Activated naive CD4-positive, alpha-beta T cell (primary cell): ENCODE measurements around the gene NOTCH1.

Source experiments
- DNase-seq, 4 experiments: peaks; one replicate each; lab custom pipeline; 2025; lab: John Stamatoyannopoulos, UW

NOTCH1 gene

DNA sequence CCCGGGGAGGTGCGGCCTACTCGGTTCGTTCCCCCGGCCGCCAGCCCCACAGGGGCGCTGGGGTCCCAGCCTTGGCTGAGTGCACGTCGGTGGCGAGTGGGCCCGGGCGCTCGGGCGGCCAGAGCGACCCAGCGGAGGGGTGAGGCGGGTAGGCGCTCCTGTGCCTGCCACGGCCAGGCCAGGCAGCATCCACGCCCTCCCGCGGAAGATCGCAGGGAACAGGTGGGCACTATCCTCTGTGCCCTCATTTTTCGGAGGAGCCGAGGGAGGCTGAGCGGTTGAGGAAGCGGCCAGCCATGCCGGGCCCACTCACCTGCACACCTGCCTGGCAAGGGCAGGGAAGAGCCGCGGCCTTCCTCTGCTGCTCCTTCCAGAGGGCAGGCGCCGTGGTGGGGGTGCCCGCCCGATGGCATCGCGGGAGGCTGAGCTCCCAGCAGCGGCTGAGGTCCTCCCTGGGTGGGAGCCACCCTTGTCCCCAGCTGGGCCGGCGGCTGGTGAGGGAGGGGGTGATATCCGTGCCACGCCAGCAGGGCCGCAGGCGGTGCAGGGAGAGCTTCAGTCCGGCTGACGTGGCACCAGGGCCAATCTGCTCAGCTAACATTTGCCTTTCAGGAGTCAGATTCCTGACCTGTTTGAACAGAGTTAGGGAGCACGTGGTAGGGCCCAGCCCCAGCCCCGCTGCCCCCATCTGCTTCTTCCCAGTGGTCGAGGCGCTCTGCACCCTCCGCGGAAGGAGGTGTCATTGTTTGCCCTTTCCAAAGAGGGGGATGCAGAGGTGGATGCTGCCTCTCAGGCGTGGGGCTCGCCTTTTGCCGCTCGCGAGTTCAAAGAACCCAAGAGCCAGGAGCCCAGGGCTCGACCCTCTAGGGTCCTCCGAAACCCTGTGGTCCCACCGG lies 61.4 kb downstream of the NOTCH1 start:
- DNase-seq, result peak in 1 of 4 experiments; percentile 39

DNA sequence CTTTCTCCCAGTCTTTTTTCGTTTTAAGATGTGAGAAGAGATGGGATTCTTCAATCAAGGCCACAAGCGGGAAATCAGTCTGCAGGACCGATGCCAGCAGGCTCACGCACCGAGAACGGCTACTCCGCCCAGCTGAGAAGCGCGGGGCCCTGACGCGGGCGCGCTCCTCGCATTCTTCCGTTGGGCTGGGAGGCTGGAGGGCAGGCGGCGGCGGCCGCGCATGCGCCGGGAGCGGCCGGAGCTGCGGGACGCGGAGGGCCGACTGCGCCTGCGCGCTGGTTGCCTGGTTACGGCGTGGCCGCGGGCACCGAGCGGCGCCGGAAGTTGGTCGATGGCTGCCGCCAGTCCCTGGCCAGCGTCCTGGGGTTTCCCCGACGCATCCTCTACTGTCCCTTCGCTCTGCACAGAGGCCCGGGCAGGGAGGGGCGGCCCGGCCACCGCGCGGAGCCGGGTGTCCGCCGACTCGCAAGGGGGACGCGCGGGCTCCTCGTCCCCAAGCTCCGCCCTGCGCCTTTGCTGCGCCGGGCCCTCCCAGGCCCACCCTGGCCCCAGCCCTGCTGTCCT lies 62.2 kb downstream of the NOTCH1 start:
- DNase-seq, result peak; percentile 90 to 96 (median 93)

DNA sequence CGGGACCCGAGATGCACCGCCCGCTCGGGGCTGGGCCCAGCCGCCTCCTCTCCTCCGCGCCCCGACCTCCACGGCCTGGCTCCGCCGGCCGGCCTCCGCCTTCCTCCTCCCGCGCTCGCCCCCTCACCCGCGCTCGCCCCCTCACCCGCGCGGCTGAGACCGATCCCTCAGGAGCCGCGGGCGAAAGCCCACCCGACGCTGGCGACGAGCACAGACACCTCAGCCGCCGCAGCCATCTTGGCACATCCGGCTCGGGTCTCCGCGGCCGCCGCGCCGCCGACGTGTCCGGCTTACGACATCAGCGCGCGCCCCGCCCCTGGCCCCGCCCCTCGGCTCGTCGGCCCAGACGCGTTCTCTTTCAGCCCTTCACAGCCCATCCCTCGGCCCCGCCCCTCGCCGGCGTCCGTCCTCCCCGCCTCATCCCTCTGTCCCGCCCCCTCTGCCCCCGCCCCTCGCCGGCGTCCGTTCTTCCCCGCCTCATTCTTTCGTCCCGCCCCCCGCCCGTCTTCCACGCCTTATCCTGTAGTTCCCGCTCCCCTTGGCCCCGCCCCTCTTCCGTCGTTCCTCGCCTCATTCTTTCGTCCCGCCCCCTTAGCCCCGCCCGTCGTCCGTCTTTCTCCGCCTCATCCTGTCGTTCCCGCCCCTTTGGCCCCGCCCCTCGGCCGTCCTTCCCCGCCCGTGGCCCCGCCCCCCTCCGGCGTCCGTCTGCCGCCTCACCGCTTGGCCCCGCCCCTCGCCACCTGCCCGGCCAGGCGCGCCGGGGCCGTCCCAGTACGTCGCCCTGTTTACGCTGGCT lies 62.9 kb downstream of the NOTCH1 start, which contains the start of gene SEC16A:
SEC16A (minus strand) TSS at position 248 of the 796 bp plus-strand sequence. CDS start 5,425 bp downstream, outside the sequence.
- DNase-seq, result peak; percentile 100

DNA sequence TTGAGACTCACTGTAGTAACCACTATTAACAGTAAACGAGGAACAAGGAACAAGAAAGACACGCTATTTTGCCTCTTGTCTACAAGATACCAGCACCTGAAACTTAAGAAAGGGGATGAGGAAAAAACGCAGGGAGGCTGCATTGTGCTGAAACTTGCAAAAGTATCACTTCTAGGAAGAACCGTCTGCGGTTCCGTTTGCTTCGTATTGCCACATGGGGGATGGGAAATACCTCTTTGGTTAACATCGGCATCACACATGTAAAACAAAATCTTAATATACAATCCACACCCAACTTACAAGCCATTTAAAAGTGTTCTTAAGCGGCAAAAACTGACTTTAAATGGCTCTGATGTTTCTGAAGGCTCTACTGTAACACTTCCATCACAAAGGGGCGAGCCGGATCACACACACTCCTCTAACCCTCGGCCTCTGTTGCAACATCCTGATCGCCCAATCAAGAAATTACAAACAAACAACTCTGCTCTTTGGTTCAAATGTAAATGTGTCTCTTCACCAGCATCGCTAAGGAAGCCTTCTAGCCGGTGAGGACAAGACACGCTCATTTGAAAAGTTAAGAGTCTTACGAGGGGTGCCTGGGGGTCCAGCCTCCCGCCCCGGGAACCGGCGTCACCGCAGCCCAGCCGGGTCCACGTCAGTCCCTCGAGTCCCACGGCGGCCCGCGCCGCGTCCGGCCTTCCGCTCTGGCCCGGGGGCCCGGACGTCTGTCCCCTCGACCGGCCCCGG lies 63.6 kb downstream of the NOTCH1 start:
- DNase-seq, result no peak

DNA sequence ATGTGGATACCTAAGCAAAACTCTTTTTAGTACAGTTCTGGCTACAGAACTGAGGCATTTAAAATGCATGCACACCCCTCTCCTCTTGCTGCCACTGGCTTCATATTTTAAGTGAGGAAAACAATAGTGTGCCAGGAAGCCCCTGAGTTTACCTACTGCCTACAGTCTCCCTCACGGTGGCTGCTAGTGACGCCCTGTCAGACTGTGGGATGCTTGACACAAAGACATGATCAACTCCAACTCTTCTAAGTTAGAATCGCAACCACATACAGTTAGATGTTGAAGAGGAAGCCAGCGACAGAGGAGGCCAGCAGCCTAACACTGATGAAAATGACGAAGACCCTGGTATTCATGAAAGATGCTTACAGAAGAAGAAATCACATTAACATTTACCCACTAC lies 64.3 kb downstream of the NOTCH1 start:
- DNase-seq, result no peak

GRCh38 chr9:136476369-136477150 lies 69.3 kb downstream of the NOTCH1 start:
- no peak for DNase-seq

DNA sequence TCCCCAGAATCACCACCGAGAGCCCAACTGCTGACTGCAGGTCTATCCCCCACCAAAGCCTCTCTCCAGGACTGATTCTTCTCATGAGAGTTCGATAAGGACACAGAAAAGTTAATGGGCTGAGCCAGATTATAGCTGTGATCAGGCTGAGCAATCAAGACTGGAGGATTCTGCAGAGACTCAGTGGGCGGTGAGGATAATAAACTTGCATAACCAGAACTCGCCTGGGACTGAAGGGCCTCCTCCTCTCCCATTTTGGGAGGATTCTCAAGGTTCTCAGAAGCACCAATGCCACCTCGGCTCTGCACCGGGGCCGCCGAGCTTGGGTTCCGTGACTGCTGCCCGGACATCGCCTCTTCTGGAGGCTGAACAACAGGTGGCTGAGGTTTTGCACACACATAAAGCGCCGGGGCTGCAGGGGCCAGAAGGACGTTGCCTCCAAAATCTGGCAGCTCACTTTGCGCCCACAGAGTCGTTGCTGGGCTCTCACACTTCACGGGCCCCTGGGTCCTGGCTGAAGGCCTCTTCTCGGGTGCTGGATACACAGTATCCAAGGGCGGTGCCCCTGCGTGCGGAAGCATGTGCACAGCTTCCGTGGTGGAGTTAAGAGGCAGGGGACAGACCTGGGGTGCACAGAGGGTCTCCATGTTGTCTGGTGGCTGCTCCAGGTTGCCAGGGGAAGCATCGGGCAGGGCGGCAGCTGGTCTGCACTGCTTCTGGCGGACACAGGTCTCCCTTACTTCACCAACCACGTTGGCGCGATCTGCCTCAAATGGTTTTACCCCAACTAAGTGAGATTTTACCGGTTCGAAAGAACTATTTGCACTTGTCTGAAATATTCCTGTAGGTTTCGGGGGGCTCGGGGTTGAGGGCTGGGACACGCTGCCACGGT lies 70.6 kb downstream of the NOTCH1 start:
- no peak for DNase-seq

DNA sequence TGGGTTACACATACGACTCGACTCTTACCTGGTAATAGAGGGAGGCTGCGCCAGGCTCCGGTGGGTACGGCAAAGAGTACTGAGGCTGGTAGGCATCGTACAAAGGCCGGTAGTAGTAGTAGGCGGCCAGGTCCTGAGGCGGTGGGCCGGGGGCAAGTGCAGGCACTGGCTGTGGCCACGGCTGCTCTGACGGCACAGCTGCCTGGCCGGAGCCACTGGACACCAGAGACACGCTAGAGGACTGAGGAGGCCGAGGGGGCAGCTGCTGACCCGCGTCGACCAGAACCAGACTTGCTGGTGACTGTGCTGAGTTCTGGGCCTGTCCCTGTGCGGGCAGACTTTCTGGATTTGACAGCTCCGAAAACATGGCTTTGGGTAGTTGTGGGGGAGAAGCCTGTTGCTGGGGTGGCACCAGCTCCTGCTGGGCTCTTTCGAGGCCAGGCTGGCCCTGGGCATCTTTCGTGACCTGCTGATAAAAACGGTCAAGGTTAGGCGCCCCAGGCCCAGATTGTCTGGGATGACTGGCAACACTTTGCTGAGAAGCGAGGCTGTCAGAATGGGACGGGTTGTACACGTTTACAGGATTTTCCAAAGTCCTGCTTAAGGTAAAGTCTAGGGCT lies 71.7 kb downstream of the NOTCH1 start:
- no peak for DNase-seq

- DNase-seq, result no peak
Observed at GRCh38 chr9:136473354-136473721, 72.5 kb downstream of the NOTCH1 start.

DNA sequence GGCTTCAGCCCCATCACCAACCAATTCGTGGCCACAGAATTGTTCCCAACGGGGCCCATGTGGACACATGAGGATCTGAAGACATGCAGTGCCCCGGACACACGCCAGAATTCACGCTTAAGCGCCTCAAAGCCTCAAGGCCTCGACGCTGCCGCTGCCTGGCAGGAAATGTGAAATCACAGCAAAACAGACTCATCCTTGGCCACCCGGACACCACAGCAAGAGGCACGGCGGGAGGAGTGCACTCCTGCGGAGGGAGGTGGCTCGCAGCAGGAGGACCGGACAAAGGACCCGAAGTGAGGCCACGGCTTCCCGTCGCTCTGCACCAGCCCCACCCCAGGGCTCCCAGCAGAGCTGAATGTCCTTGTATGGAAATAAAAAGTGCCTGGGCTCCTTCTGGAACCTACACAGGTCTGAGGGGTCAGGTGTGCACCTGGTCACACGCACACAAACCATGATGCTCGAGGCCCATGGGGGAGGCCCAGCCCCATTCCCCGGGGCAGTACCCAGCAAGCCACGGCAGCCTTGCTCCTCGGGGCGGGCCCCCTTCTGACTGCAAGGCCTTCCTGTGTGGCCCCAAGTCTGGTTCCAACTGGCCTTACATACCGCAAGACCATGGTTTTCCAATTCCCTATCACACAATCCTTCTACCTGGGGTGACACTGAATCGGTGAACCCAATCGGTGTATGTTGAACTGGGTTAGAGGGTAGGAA lies 73.1 kb downstream of the NOTCH1 start:
- DNase-seq, result no peak

DNA sequence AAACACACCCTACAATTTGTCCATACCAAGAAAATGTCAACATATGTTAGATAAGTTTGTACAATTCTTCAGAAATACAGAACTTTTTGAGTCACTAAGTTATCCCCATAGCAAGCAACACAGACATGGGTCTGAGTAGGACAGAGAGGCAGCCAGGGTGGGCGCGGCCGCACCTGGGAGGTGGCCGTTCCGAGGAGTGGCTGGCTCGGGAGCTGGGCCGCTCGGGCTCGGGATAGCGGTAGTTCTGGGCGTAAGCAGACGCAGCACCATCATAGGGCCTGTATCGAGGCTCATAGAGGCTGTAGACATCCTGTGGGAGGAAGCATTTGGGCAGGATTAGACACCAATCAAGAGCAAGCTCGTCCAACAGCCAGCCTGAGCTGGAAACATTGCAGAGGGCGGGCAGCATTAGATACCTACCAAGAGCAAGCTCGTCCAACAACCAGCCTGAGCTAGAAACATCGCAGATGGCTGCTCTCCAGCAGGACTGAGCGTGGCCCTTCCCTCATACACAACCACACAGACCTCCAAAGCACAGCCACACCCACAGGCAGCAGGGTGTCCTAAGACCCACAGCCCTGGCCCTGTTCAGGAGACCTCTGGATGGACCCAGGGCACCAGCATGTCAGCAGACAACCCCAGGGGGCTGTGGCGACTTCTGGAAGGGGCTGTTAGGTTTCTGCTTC lies 73.9 kb downstream of the NOTCH1 start:
- DNase-seq, result no peak

DNA sequence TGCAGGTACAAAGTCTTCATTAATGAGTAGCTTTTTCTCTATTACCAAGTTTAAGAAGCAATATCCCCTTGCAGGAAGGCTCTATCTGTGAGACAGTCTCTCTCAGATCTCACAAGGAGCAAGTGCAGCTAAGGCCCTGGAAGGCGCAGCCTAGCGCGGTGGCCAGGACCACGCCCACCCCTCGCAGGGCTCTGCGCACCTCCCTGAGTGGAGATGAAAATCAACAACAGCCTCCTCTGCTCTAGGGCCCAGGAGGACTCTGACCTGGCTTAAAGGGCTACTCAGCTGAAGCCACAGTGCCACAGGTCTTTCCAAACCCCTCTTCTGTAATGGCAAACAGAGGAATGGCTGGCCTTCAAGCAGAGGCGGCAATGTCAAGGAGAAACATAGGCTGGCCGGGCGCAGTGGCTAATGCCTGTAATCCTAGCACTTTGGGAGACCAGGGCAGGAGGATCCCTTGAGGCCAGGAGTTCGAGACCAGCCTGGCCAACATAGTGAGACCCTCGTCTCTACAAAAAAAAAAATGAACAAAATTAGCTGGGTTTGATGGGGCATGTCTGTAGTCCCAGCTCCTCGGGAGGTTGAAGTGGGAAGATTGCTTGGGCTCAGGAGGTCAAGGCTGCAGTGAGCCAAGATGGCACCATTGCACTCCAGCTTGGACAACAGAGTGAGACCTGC lies 74.9 kb downstream of the NOTCH1 start:
- no peak for DNase-seq

DNA sequence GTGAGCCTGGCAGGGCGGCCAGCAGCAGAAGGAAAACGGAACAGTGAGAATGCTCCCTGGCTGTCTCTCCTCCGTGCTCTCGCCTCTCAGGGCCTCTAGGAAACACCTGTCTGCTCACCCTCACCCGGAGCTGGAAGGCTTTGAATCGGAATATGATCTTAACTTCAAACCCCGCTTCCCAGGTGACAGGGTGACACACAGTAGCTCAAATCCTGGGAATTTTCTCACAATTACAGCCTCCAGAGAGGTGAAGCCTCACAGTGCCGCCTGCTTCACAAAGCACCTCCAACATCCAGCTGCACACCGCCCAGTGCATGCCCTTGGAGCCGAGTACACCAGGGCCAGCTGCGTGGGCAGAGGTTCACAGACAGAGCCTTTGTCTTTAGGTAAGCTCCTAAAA lies 75.5 kb downstream of the NOTCH1 start:
- DNase-seq, result no peak

GRCh38 chr9:136467766-136468165 lies 78.1 kb downstream of the NOTCH1 start:
- DNase-seq, result no peak

GRCh38 chr9:136466155-136466541 lies 79.7 kb downstream of the NOTCH1 start:
- DNase-seq, result no peak

DNA sequence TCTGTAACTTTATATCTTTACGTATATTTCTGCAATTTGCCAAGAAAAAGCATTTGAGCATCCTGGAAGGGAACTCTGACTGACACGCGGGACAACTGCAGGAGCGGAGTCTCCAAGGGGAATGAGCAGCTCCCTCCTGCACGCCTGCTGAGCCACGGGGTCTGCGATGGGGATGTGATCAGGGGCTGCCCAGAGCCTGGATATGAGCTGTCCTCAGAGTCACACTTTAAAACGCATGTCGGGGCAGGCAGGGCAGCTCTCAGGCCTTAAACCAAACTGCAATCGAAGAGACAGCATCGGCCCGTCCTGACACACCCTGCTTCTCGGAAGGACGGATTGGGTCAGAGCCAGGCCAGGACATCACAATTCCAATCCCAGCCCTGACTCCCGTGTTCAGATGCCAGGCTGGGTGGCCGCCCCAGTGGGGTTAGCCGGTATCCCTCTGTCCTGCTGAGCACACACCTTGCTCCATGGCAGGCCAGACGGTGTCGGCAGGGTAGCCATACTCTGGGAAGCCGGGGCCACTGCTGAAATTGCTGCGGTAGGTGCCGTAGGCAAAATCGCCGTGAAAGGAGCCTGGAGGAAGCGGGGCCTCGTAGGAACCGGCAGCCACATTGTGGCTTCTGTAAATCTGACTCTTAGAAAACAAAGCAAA lies 80.2 kb downstream of the NOTCH1 start:
- no peak for DNase-seq

GRCh38 chr9:136464241-136464640 lies 81.6 kb downstream of the NOTCH1 start:
- DNase-seq, result no peak
